LNCAP (cell line): ENCODE measurements around the gene MICALL2.

Source experiments
- TF ChIP-seq, protein P1 (sequence below): fragments of 450-650 bp; IDR thresholded peaks from 2 replicates; pipeline ENCODE4 v1.5.1; 2017; ENCODE audit warnings: mild to moderate bottlenecking

Gene MICALL2

DNA sequence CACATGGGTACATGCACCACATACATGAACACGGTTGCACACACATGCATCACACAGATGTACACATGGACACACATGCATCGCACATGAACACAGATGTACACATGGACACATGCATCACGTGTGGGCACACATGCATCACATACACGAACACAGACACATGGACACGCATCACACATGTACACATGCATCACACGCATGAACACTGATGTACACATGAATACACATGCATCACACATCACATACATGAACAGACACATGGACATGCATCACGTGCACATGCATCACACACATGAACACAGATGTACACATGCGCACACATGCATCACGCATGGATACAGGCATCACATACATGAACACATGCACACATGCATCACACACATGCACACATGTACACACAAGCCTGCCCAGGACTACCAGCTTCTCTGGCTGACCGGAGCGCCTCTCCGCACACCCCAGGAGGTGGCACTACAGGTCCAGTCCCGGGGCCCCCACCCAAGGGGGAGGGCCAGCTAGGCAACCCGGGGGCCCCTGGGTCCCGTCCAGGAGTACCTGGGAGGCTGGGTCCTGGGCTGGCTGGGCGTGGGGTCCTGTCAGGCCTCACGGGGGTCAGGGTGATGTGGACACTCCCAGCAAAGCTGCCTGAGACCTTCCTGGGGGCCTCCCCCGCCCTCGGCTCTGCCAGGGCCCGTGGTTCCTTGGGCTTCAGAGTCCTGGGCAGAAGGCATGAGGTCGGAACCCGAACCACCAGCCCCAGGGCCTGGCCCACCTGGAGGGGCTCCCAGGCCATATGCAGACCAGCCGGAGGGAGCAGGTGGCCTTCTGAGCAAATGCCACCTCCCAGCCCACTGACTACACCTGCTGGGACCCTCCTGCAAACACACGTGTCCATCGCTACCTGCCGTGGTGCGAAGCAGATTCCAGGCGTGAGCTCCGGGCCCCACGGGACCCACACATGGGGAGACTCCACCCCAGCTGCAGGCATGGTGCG, 19.6 kb downstream of the MICALL2 start:
- TF ChIP-seq, protein P1, sequence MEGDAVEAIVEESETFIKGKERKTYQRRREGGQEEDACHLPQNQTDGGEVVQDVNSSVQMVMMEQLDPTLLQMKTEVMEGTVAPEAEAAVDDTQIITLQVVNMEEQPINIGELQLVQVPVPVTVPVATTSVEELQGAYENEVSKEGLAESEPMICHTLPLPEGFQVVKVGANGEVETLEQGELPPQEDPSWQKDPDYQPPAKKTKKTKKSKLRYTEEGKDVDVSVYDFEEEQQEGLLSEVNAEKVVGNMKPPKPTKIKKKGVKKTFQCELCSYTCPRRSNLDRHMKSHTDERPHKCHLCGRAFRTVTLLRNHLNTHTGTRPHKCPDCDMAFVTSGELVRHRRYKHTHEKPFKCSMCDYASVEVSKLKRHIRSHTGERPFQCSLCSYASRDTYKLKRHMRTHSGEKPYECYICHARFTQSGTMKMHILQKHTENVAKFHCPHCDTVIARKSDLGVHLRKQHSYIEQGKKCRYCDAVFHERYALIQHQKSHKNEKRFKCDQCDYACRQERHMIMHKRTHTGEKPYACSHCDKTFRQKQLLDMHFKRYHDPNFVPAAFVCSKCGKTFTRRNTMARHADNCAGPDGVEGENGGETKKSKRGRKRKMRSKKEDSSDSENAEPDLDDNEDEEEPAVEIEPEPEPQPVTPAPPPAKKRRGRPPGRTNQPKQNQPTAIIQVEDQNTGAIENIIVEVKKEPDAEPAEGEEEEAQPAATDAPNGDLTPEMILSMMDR, result no peak

- TF ChIP-seq, protein P1, result no peak
Observed at GRCh38 chr7:1438821-1439220, 20.4 kb downstream of the MICALL2 start.

DNA sequence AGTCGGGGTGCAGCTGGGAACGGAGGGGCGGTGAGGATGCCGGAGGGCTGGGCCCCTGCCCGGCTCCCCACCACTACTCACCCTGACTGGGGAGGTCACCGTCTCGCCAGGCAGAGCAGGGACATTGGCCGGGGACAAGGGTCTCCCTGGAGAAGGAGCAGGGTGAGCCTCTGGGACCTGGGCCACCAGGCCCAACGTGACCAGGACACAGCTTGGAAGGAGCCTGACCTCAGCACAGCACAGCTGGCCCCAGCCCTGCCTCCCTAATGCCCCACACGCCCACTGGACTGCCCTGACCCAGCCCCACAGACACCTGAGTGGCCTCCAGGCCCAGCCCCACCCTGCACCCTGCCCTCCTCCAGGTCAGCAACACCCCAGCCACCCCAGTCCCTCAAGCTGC, 21.1 kb downstream of the MICALL2 start:
- TF ChIP-seq, protein P1, result no peak

DNA sequence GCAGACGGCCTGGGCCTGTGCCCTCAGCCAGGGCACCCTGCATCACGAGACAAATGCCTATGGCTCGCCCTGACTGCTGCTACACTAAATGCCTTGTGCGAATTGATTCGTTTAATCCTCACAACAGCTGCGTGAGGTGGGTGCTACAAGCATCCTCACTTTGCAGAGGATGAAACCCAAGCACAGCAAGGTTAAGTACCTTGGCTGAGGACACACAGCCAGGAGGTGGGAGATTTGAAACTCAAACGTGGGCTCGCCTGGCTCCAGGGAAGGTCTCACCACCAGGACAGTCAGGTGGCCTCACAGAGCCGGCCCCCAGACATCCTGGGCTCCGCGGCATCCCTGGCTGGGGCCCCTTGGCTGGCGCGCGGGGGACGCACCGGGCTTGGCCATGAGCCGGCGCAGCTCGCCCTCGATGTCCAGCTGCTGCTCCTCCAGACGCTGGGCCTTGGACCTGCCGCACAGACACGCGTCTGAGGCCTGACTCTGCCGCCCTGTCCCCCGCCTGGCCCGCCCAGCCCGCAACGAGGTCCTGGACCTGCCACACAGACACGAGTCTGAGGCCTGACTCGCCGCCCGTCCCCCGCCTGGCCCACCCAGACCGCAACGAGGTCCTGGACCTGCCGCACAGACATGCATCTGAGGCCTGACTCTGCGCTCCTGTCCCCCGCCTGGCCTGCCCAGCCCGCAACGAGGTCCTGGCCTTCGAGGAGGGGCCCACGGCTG, 22.0 kb downstream of the MICALL2 start:
- TF ChIP-seq, protein P1, result no peak

GRCh38 chr7:1436608-1437007, 22.7 kb downstream of the MICALL2 start:
- TF ChIP-seq, protein P1, result no peak

GRCh38 chr7:1434891-1435670, 24.2 kb downstream of the MICALL2 start:
- TF ChIP-seq, protein P1, result no peak

DNA sequence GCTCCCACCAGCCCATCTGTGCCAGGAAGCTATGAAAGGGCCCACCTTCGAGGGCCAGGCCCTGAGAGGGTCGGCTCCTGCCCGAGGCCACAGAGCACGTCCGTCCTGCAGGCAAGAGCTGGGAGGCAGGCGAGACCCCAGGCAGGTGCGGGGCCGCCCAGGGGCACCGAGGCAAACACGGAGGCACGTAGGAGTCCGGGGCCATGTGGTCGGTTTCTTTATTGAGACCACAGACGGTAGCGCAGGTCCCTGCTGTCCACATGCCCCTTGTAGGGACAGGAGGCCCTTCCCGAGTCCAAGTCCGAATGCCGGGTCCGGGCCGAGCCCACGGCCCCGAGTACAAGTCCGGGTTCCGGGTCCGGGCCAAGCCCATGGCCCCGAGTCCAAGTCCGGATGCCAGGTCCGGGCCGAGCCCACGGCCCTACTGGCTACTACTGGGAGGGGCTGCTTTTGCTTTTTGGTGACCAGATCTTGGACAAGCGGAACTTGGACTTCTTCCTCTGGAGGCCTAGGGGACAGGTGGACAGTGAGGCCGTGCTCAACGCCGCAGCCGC, 25.0 kb downstream of the MICALL2 start:
- TF ChIP-seq, protein P1, result no peak
